Vagina (tissue), 2 donors: ENCODE results near the gene CAPN2.

Experiments
- CTCF ChIP-seq, 3 experiments: fragments of 450-650 bp in 2 of 3; fragments of 200-600 bp in 1 of 3; sonication (generic) in 1 of 3; IDR thresholded peaks; one replicate each; pipeline ENCODE4 v1.5.1; 2017 to 2019; ENCODE audit warnings: antibody characterized with exemption in 3 of 3, mild to moderate bottlenecking in 2 of 3, moderate library complexity in 2 of 3
- POLR2A ChIP-seq, 2 donors: fragments of 450-650 bp; IDR thresholded peaks; one replicate each; pipeline ENCODE4 v1.6.1; 2017; ENCODE audit warnings: antibody characterized with exemption in 2 of 2, mild to moderate bottlenecking in 2 of 2, moderate library complexity in 2 of 2

DNA sequence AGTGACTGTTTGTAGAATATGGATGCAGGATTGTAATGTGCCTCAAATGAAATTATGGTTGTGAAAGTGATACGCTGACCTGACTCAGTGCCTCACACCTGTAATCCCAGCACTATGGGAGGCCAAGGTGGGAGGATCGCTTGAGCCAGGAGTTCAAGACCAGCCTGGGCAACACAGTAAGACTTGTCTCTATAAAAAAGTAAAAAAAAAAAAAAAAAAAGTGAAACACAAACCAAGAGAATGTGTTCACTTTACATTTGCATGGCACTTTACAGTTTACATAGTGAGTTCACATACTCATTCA is 2.0 kb downstream of the CAPN2 start:
- no peak for TF ChIP-seq CTCF (IDR thresholded peaks at IDR 0.05)
- TF ChIP-seq POLR2A (IDR thresholded peaks at IDR 0.05): no peak
